OCI-LY1 (cell line): ENCODE measurements around the gene CACNA1C.

ENCODE experiments used
- H2AFZ ChIP-seq: fragments of 200-600 bp; sonication (generic), shearing (Covaris generic); 2 replicates; pipeline ENCODE4 v1.6.0; 2014; ENCODE audit warnings: antibody characterized with exemption, mild to moderate bottlenecking, low read length
- H3F3A ChIP-seq: fragments of 200-600 bp; sonication (generic), shearing (Covaris generic); 2 replicates; pipeline ENCODE4 v1.6.0; 2014; ENCODE audit warnings: mild to moderate bottlenecking, antibody characterized with exemption, low read length, moderate library complexity; ENCODE audit not compliant: insufficient read depth
- H3K27ac ChIP-seq: fragments of 200-600 bp; sonication (generic); 2 replicates; pipeline ENCODE4 v1.5.1; 2014; ENCODE audit warnings: low read length, mixed run types, mild to moderate bottlenecking, low read depth; ENCODE audit not compliant: poor library complexity, severe bottlenecking
- H3K27me3 ChIP-seq: fragments of 200-600 bp; sonication (generic); 2 replicates; pipeline ENCODE4 v1.6.0; 2014; ENCODE audit warnings: antibody characterized with exemption, mild to moderate bottlenecking, low read length, moderate library complexity; ENCODE audit not compliant: insufficient read depth
- H3K36me3 ChIP-seq: fragments of 200-600 bp; sonication (generic); 2 replicates; pipeline ENCODE4 v1.6.1; 2014; ENCODE audit warnings: mild to moderate bottlenecking, antibody characterized with exemption, low read length, moderate library complexity, mixed read lengths; ENCODE audit not compliant: insufficient read depth
- H3K4me1 ChIP-seq: fragments of 200-600 bp; sonication (generic); 2 replicates; pipeline ENCODE4 v1.5.1; 2014; ENCODE audit warnings: mild to moderate bottlenecking, low read length, moderate library complexity; ENCODE audit not compliant: insufficient read depth, severe bottlenecking
- H3K4me2 ChIP-seq: fragments of 200-600 bp; sonication (generic), shearing (Covaris generic); 2 replicates; pipeline ENCODE4 v1.6.1; 2014; ENCODE audit warnings: low read length
- H3K4me3 ChIP-seq: fragments of 200-600 bp; sonication (generic); 2 replicates; pipeline ENCODE4 v1.5.1; 2014; ENCODE audit warnings: low read length, low read depth, mild to moderate bottlenecking, mixed read lengths; ENCODE audit not compliant: poor library complexity, severe bottlenecking
- H3K79me2 ChIP-seq: fragments of 200-600 bp; shearing (Covaris generic); 2 replicates; pipeline ENCODE4 v1.6.1; 2016; ENCODE audit warnings: mixed run types, low read length, mixed read lengths; ENCODE audit not compliant: insufficient read depth
- H3K9ac ChIP-seq: fragments of 200-600 bp; sonication (generic), shearing (Covaris generic); 2 replicates; pipeline ENCODE4 v1.6.1; 2014; ENCODE audit warnings: mild to moderate bottlenecking, low read length, mixed read lengths
- H3K9me2 ChIP-seq: fragments of 200-600 bp; sonication (generic), shearing (Covaris generic); 2 replicates; pipeline ENCODE4 v1.6.1; 2014; ENCODE audit warnings: low read depth, mild to moderate bottlenecking, low read length, mixed read lengths
- H3K9me3 ChIP-seq: fragments of 200-600 bp; shearing (Covaris generic); 2 replicates; pipeline ENCODE4 v1.6.1; 2014; ENCODE audit warnings: low read length, mixed read lengths
- H4K20me1 ChIP-seq: fragments of 200-600 bp; sonication (generic), shearing (Covaris generic); 2 replicates; pipeline ENCODE4 v1.6.0; 2016; ENCODE audit warnings: mild to moderate bottlenecking, low read length; ENCODE audit not compliant: insufficient read depth
- CTCF ChIP-seq: fragments of 200-600 bp; sonication (generic), shearing (Covaris generic); IDR thresholded peaks from 2 replicates; pipeline ENCODE4 v1.5.1; 2017; ENCODE audit warnings: mild to moderate bottlenecking, antibody characterized with exemption, low read length, moderate library complexity, mixed read lengths
- EZH2 ChIP-seq: fragments of 200-600 bp; sonication (generic), shearing (Covaris generic); IDR thresholded peaks from 2 replicates; pipeline ENCODE4 v1.8.0; 2017; ENCODE audit warnings: borderline replicate concordance, mixed run types, mild to moderate bottlenecking, antibody characterized with exemption, low read length, moderate library complexity, mixed read lengths

Gene CACNA1C

GRCh38 chr12:2617365-2617764 is 564.6 kb downstream of the CACNA1C start:
- Histone ChIP-seq H3K4me1 (no peaks in the 10 kb centered on the region), H3K4me3 (no peak overlapping the region), H3K9me3 (no peaks in the 10 kb centered on the region), H3F3A (no peaks in the 10 kb centered on the region), H2AFZ (no peak overlapping the region), H3K27me3 (no peaks in the 10 kb centered on the region), H3K36me3 (no peaks in the 10 kb centered on the region), H3K79me2 (no peaks in the 10 kb centered on the region), H3K9me2 (no peaks in the 10 kb centered on the region), H3K4me2 (no peak overlapping the region), H4K20me1 (no peaks in the 10 kb centered on the region), H3K9ac (no peak overlapping the region), H3K27ac (no peak overlapping the region)
- TF ChIP-seq CTCF (no peak), EZH2 (no peak)

GRCh38 chr12:2618291-2618995 is 565.7 kb downstream of the CACNA1C start:
- TF ChIP-seq EZH2 (no peak), CTCF (no peak)
- Histone ChIP-seq H3K36me3 (no peaks in the 10 kb centered on the region), H3K9me3 (no peaks in the 10 kb centered on the region), H4K20me1 (no peaks in the 10 kb centered on the region), H3F3A (no peaks in the 10 kb centered on the region), H3K27me3 (no peaks in the 10 kb centered on the region), H2AFZ (no peak overlapping the region), H3K4me2 (no peak overlapping the region), H3K4me3 (no peak overlapping the region), H3K79me2 (no peaks in the 10 kb centered on the region), H3K9me2 (no peaks in the 10 kb centered on the region), H3K9ac (no peak overlapping the region), H3K4me1 (no peaks in the 10 kb centered on the region), H3K27ac (no peak overlapping the region)

- TF ChIP-seq CTCF: no peak
- TF ChIP-seq EZH2: no peak
- Histone ChIP-seq H3K36me3 (no peaks in the 10 kb centered on the region), H3K27me3 (no peaks in the 10 kb centered on the region), H3K4me2 (no peak overlapping the region), H3K9me3 (no peaks in the 10 kb centered on the region), H4K20me1 (no peaks in the 10 kb centered on the region), H2AFZ (no peak overlapping the region), H3K79me2 (no peaks in the 10 kb centered on the region), H3K4me3 (no peak overlapping the region), H3K9me2 (no peaks in the 10 kb centered on the region), H3K27ac (no peak overlapping the region), H3K4me1 (no peaks in the 10 kb centered on the region), H3K9ac (no peak overlapping the region), H3F3A (no peaks in the 10 kb centered on the region)
Observed at GRCh38 chr12:2619136-2619535, 566.3 kb downstream of the CACNA1C start.
